K562 (cell line): ENCODE data around the gene TRMT2A. TPM values are rescaled to one million over a fixed set of nuclear protein-coding genes. Genes with fewer than 3 reads are reported as not detected.
A peak's percentile ranks its signal among the peaks of the same experiment; 100 is the strongest.

Source experiments
- AFF1 ChIP-seq, 2 experiments: fragments of 450-650 bp; IDR thresholded peaks; 2 replicates each; pipeline ENCODE4 v1.6.1; 2018; ENCODE audit warnings: mild to moderate bottlenecking in 2 of 2, low read depth in 1 of 2; ENCODE audit not compliant: partially characterized antibody in 2 of 2
- E2F1 ChIP-seq: sonication (generic); formaldehyde crosslinking; IDR thresholded peaks from 2 replicates; pipeline ENCODE4 v1.8.1; 2023; ENCODE audit warnings: mild to moderate bottlenecking, missing genetic modification reagents, moderate library complexity
- ERF ChIP-seq: fragments of 450-650 bp; formaldehyde crosslinking; IDR thresholded peaks from 2 replicates; pipeline ENCODE4 v1.4.0; 2020; ENCODE audit warnings: mild to moderate bottlenecking, mixed read lengths
- HBP1 ChIP-seq: fragments of 450-650 bp; formaldehyde crosslinking; IDR thresholded peaks from 2 replicates; pipeline ENCODE4 v1.4.0; 2022; ENCODE audit warnings: missing genetic modification characterization
- KLF16 ChIP-seq: IDR thresholded peaks from 2 replicates; pipeline ENCODE4 v1.6.1; 2016; ENCODE audit warnings: antibody characterized with exemption
- POLR2G ChIP-seq: fragments of 200-400 bp; formaldehyde crosslinking; IDR thresholded peaks from 2 replicates; pipeline ENCODE4 v1.6.1; 2017; ENCODE audit warnings: low read depth, mild to moderate bottlenecking, antibody characterized with exemption, low read length, moderate library complexity
- RBFOX2 ChIP-seq: fragments of 200-400 bp; formaldehyde crosslinking; IDR thresholded peaks from 2 replicates; pipeline ENCODE4 v1.6.1; 2017; ENCODE audit warnings: low read depth, mild to moderate bottlenecking, low read length, moderate library complexity
- SIN3B ChIP-seq: fragments of 450-650 bp; IDR thresholded peaks from 2 replicates; pipeline ENCODE4 v1.6.1; 2017; ENCODE audit warnings: low read depth, mild to moderate bottlenecking, moderate library complexity
- STAT6 ChIP-seq: sonication (generic); formaldehyde crosslinking; IDR thresholded peaks from 2 replicates; pipeline ENCODE4 v1.8.1; 2023; ENCODE audit warnings: mild to moderate bottlenecking, missing genetic modification reagents
- ZBTB33 ChIP-seq: sonication (generic); formaldehyde crosslinking; IDR thresholded peaks from 2 replicates; pipeline ENCODE4 v1.8.1; 2023; ENCODE audit warnings: mild to moderate bottlenecking, missing genetic modification reagents
- ZKSCAN3 ChIP-seq: fragments of 250-450 bp; sonication (Bioruptor Pico); IDR thresholded peaks from 2 replicates; pipeline ENCODE4 v1.4.0; 2020
- ZNF324 ChIP-seq: fragments of 250-450 bp; sonication (Bioruptor Pico); IDR thresholded peaks from 2 replicates; pipeline ENCODE4 v1.4.0; 2020; ENCODE audit warnings: mild to moderate bottlenecking
- ZNF717 ChIP-seq: fragments of 250-450 bp; sonication (Bioruptor Pico); IDR thresholded peaks from 2 replicates; pipeline ENCODE4 v1.5.0; 2021
- ZNF76 ChIP-seq: fragments of 250-450 bp; sonication (Bioruptor Pico); IDR thresholded peaks from 2 replicates; pipeline ENCODE4 v1.4.0; 2020; ENCODE audit warnings: mild to moderate bottlenecking, moderate library complexity, borderline replicate concordance
- ZZZ3 ChIP-seq: fragments of 450-650 bp; IDR thresholded peaks from 2 replicates; pipeline ENCODE4 v1.6.1; 2016; ENCODE audit warnings: antibody characterized with exemption, mild to moderate bottlenecking, moderate library complexity
- polyA plus RNA-seq, 8 experiments: library from polyadenylated mRNA; depleted of rRNA in 4 of 8; stranded (reverse) in 5 of 8; unstranded in 3 of 8; fragments of >200 nt; fragmentation: Nextera tagmentation in 2 of 8; fragmentation: Illumina TruSeq in 1 of 8; extraction: Ambion mirVana in 2 of 8; extraction: Trizol in 1 of 8; gene quantifications; 2 replicates each; pipeline versions ENCODE4 v1.2.1 to v1.2.3, GENCODE V29; 2011 to 2014; ENCODE audit warnings: inconsistent platforms in 1 of 8, missing spikeins in 1 of 8
- total RNA-seq, 7 experiments: library from RNA; depleted of rRNA in 6 of 7; stranded (reverse); fragments of >200 nt in 6 of 7; fragmentation: Illumina TruSeq in 2 of 7; extraction: Trizol in 2 of 7; gene quantifications; 2 replicates each; pipeline versions ENCODE4 v1.2.1 to v1.2.3, GENCODE V29; 2011 to 2021; ENCODE audit warnings: low replicate concordance in 1 of 7

The TRMT2A gene
- total and polyA plus RNA-seq, 9 of the 15 experiments (the other 6 are each of a cell fraction or from before 2014, with no cell fraction given) = 1.6 to 265 (median 140) TPM

- TF ChIP-seq POLR2G = peak; percentile 84
- TF ChIP-seq RBFOX2 = peak; percentile 78
- TF ChIP-seq SIN3B = no peak
- TF ChIP-seq ZZZ3 = no peak
- no peak for TF ChIP-seq ZNF717 (CRISPR knock-in tag)
- no peak for TF ChIP-seq HBP1
- TF ChIP-seq E2F1 (CRISPR knock-in tag) = 0 out of 2 replicates have a peak, but pooled peaks have one; percentile 56
- TF ChIP-seq ZNF324 (CRISPR knock-in tag) = 0 out of 2 replicates have a peak, but pooled peaks have one; percentile 0
- TF ChIP-seq STAT6 (CRISPR knock-in tag) = peak; percentile 83; the same call in 1 of the 2 replicates
- TF ChIP-seq ZKSCAN3 (CRISPR knock-in tag) = no peak
- no peak for TF ChIP-seq AFF1 (IDR thresholded peaks at IDR 0.05; ENCODE audit: low read depth in 1 of 2, partially characterized antibody in 2 of 2)
- no peak for TF ChIP-seq KLF16
- TF ChIP-seq ERF (CRISPR knock-in tag) = peak; percentile 65; the same call in 1 of the 2 replicates
- TF ChIP-seq ZBTB33 (CRISPR knock-in tag) = no peak
- TF ChIP-seq ZNF76 (CRISPR knock-in tag) = 0 out of 2 replicates have a peak, but pooled peaks have one; percentile 56
These were observed 4.2 kb downstream of the TRMT2A start (continued) for GRCh38 chr22:20112623-20113511.
